K562 treated with DMSO at 1 percent for 24 hours (cell line): ENCODE results near the gene TFB2M. TPM values are rescaled to one million over a fixed set of nuclear protein-coding genes. Genes with fewer than 3 reads are reported as not detected.

ENCODE experiments used
- total RNA-seq: library from RNA; unstranded; fragments of 300-600 nt; gene quantifications from 2 replicates; pipeline ENCODE4 v1.2.3, GENCODE V29; 2022; ENCODE audit warnings: low read depth; ENCODE audit not compliant: insufficient read depth

TFB2M gene, protein sequence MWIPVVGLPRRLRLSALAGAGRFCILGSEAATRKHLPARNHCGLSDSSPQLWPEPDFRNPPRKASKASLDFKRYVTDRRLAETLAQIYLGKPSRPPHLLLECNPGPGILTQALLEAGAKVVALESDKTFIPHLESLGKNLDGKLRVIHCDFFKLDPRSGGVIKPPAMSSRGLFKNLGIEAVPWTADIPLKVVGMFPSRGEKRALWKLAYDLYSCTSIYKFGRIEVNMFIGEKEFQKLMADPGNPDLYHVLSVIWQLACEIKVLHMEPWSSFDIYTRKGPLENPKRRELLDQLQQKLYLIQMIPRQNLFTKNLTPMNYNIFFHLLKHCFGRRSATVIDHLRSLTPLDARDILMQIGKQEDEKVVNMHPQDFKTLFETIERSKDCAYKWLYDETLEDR
- total RNA-seq, result 10.6 and 11.7 TPM in 2 replicates

DNA sequence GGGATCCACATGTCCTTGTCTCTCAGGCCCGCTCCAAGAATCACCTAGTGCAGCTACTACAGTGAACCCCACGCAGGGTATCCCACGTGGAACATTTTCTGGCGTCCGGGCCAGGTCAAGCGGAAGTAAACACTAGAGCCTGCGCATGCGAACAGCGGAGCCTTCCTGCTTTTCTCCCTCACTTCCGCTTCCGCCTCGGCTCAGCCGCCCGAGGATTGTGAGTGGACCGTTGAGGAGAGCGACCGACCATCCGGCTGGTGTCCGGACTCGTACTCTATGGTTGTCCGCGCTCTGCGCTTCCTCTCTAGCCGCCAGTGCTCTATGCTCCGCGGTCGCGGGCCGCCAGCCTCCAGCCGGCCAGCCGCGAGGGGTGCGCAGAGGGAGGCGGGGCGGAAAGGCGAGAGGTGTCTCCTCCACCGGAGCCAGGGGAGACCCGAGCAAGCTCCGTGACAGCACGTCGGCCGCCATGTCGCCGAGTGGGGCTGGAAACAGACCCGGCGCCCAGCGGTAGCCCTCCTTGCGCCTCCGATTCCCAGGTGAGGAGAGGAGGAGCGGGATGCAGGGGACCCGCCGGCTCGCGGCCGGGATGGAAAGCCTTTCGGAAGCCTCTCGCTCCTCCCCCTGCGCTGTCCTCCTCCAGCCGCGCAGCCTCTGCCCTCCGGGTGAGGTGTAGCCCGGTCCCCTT lies at the start of gene TFB2M, which contains the start of gene CNST:
TFB2M (minus strand) TSS at position 134 of the 685 bp plus-strand sequence; CDS start at position 11, 123 bp downstream.
CNST (plus strand) TSS at position 329 of the 685 bp plus-strand sequence. CDS start 25,107 bp downstream, outside the sequence.

GRCh38 chr1:246506674-246507481 lies 59.2 kb downstream of the TFB2M start, which contains the start of gene SMYD3:
SMYD3 (minus strand) TSS chr1:246507279.

Other genes with a start within 250 kb of the TFB2M start
- 101 and 103 TPM in 2 replicates for gene SMYD3, start 59.0 kb downstream of the TFB2M start, total RNA-seq
- gene CNST, start 195 bp upstream of the TFB2M start, total RNA-seq, result 13.3 and 18.0 TPM in 2 replicates
- gene SCCPDH, start 158.1 kb upstream of the TFB2M start, total RNA-seq, result 33.3 and 37.1 TPM in 2 replicates